T1000 (cell line): ENCODE results near the gene EFHD2.

Experiments used
- DNase-seq: peaks from one replicate; lab custom pipeline; 2025; ENCODE audit warnings: mixed read lengths; lab: John Stamatoyannopoulos, UW

EFHD2 gene

DNA sequence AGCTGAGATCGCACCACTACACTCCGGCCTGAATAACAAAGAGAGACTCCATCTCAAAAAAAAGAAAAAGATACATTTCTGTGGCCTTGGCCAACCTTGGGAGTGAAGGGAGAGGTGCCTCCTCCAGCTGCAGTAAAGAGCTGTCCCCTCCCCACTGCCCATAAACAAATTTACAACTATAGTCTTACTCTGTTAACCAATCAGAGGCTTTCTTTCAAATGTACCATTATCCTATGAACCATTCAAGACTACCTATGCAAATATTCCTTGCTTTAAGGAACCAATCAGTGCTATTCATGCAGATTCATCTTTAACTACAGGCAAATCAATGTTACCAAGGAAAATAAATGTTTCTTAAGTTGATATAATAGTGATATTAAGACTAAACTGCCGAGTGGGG is 67.2 kb downstream of the EFHD2 start:
- no peak for DNase-seq

DNA sequence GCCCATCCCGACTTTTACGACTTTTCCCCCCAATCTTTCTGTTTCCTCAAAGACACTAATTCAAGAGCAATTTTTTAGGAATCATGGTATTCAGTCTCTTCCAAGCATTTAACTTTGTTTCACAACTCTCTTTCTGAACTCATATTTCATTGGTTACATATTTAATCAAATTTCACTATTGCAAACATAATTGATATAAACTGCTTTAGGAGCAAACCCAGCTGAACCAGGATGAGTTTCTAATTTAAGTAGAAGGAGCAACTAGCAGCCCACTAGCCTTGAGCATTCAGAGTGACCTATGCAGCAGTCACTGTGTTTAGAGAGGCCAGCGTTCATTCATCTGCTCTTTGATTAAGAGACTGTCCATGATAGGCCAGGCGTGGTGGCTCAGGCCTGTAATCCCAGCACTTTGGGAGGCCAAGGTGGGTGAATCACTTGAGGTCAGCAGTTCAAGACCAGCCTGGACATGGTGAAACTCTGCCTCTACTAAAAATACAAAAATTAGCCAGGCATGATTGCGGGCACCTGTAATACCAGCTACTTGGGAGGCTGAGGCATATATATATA is 68.0 kb downstream of the EFHD2 start:
- no peak for DNase-seq
